Colonic mucosa (tissue), 4 donors: ENCODE data around the gene PCDH12. TPM values are rescaled to one million over a fixed set of nuclear protein-coding genes. Genes with fewer than 3 reads are reported as not detected.

Experiments
- DNase-seq: peaks from one replicate; pipeline ENCODE4 v3.0.0-alpha.2; 2020
- H3K27ac ChIP-seq: fragments of 200-600 bp; one replicate; pipeline ENCODE4 v1.8.0; 2021
- H3K27me3 ChIP-seq: fragments of 200-600 bp; one replicate; pipeline ENCODE4 v1.8.0; 2021
- H3K36me3 ChIP-seq: fragments of 200-600 bp; one replicate; pipeline ENCODE4 v1.8.0; 2021
- H3K4me1 ChIP-seq: fragments of 200-600 bp; one replicate; pipeline ENCODE4 v1.8.0; 2021; ENCODE audit warnings: mild to moderate bottlenecking
- H3K4me3 ChIP-seq: fragments of 200-600 bp; one replicate; pipeline ENCODE4 v1.8.0; 2021
- H3K9ac ChIP-seq, 2 donors: one replicate each; pipeline ENCODE4 v1.7.0; 2013; ENCODE audit warnings: control low read depth in 2 of 2, low read depth in 2 of 2, low read length in 2 of 2
- H3K9me3 ChIP-seq: fragments of 200-600 bp; one replicate; pipeline ENCODE4 v1.8.0; 2021
- intact Hi-C: fragments of 100-400 bp; cut with DNase I; formaldehyde crosslinking; loops from one replicate; pipeline ENCODE4 v1.14.1; 2022
- total RNA-seq, 2 donors: library from RNA; stranded (reverse); fragmentation: NEBNext Ultra II Directional in 1 of 2; extraction: Animal tissue kit (Norgen Biotek cat#: 25700) in 1 of 2; gene quantifications; one replicate each; pipeline ENCODE4 v1.2.1, GENCODE V29; 2021
- TF ChIP-seq, protein P1 (sequence below): fragments of 200-600 bp; IDR thresholded peaks from one replicate; pipeline ENCODE4 v1.8.0; 2022; ENCODE audit warnings: antibody characterized with exemption, mild to moderate bottlenecking
- donor health status: healthy.
- donor health status: DM: no; HTN: no; CAD: no.
- donor health status: DM: no; HTN: no; CAD: no.

Gene PCDH12
- total RNA-seq, 2 donors from 2014 or later = 1.1 to 1.3 TPM

DNA sequence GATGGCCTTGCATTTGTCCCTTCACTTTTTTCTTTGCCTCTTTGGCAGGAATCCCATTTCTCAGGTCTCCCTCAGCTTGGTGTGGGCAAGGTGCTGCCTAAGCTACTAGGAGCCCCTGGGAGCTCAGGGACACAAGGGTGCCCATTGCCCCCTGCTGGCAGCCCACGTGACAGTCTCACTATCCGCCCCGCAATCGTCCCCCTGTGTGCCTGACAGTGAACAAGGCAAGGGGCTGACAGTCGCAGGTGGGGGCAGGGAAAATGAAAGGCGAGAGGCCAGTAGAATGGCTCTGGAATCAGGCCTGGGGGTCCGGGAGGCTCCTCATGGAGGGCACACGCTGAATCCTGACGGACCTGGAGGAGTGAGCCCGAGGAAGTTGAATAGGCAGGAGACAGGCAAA lies 2.0 kb upstream of the PCDH12 start:
- Histone ChIP-seq H3K4me1 (no peaks in the 10 kb centered on the region), H3K27ac (no peak overlapping the region), H3K36me3 (no peaks in the 10 kb centered on the region), H3K27me3 (no peaks in the 10 kb centered on the region), H3K9ac (no peak overlapping the region), H3K4me3 (no peak overlapping the region), H3K9me3 (no peaks in the 10 kb centered on the region)
- TF ChIP-seq, protein P1, sequence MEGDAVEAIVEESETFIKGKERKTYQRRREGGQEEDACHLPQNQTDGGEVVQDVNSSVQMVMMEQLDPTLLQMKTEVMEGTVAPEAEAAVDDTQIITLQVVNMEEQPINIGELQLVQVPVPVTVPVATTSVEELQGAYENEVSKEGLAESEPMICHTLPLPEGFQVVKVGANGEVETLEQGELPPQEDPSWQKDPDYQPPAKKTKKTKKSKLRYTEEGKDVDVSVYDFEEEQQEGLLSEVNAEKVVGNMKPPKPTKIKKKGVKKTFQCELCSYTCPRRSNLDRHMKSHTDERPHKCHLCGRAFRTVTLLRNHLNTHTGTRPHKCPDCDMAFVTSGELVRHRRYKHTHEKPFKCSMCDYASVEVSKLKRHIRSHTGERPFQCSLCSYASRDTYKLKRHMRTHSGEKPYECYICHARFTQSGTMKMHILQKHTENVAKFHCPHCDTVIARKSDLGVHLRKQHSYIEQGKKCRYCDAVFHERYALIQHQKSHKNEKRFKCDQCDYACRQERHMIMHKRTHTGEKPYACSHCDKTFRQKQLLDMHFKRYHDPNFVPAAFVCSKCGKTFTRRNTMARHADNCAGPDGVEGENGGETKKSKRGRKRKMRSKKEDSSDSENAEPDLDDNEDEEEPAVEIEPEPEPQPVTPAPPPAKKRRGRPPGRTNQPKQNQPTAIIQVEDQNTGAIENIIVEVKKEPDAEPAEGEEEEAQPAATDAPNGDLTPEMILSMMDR = no peak
- DNase-seq = no peak
- intact Hi-C loops = loop anchor here (2.0 to 10.0 kb wide), 3 partner anchors 71 to 267 kb away; no protein-coding TSS in a partner anchor

DNA sequence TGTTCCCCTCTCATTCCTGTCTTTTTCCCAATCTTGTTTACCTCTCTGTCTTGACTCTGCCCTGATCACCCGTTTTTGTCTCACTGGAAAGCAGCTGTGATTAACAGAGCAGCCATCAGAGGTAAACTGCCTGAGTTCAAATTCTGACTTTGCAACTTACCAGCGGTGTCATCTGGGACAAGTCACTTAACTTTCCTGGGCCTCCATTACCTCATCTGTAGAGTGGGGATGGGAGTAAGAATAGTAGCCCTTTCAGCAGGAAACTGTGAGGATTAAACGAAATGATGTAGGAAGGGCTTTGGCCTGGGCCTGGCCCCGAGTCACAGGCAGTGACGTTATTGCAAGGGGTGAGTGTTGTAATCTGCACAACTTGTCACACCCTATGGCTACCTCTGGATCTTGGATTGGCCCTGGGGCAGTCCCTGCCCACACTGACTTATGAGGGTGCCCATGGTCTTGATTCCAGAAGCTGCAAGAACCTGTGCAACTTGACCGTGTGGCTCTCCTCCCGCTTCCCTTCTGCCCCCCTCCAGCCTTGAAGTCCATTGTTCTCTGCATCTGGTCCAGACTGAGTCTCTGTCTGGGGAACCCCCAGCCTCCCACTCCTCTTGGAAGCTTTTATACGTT lies 657 bp upstream of the PCDH12 start:
- H3K27me3 ChIP-seq = no peaks in the 10 kb centered on the region
- no peak overlapping the region for H3K4me3 ChIP-seq
- no peaks in the 10 kb centered on the region for H3K36me3 ChIP-seq
- H3K4me1 ChIP-seq = no peaks in the 10 kb centered on the region
- TF ChIP-seq, protein P1 = no peak
- H3K9ac ChIP-seq = no peak overlapping the region
- intact Hi-C loops = no loop called here
- DNase-seq = no peak
- no peaks in the 10 kb centered on the region for H3K9me3 ChIP-seq
- H3K27ac ChIP-seq = no peak overlapping the region

DNA sequence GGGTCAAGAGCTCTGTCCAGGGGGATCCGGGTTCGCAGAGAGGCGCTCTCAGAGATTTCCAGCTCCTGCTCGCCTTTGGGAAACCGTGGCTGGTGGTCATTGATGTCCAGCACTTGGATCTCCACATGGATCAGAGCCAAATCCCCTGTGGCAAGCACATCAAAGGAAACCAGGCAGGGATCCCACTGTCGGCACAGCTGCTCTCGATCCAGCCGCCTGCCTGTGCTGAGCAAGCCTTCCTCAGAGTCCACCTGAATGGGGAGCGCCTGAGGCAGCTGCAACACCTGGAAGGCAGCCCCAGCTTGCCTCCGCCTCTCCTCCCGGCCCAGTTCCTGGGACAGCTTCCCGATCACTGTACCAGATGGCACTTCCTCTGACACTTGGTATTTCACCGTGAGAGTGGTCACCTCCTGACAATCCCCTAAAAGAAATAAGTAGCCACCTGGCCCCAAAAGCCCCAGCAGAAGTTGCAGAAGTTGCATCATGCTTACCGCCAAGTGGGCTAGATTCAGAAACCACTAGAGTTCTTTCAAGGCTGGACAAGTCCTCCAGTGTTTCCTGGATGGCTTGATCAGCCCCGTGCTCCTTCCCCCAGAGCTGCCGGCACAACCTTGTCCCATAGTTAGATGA lies 520 bp downstream of the PCDH12 start:
- Histone ChIP-seq H3K4me1 (no peaks in the 10 kb centered on the region), H3K36me3 (no peaks in the 10 kb centered on the region), H3K27me3 (no peaks in the 10 kb centered on the region), H3K9ac (peak overlapping the region in 1 of 2 donors; percentile 12), H3K4me3 (no peak overlapping the region), H3K27ac (no peak overlapping the region), H3K9me3 (no peaks in the 10 kb centered on the region)
- no peak for DNase-seq
- TF ChIP-seq, protein P1 = no peak
- intact Hi-C loops = no loop called here

DNA sequence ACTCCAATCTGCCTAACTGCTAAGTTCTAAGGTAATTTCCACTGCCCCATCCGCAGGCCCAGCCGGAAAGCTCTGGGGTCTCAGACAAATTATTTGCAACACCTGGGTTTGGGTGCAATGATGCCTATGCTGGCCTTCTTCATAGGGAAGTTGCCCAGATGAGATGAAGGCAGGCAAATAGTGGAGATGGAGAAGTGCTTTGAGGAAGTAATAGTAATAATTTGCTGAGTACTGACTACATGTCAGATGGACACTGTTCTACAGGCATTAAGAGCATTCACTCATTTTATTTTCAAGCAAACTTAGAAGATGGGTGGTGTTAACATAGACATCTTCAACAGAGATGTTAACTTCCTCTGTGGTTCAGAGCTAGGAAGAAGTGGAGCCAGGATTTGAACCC lies 3.8 kb downstream of the PCDH12 start:
- Histone ChIP-seq H3K9me3 (no peaks in the 10 kb centered on the region), H3K27ac (no peak overlapping the region), H3K36me3 (no peaks in the 10 kb centered on the region), H3K4me1 (no peaks in the 10 kb centered on the region), H3K4me3 (no peak overlapping the region), H3K27me3 (no peaks in the 10 kb centered on the region), H3K9ac (no peak overlapping the region)
- intact Hi-C loops = no loop called here
- DNase-seq = no peak
- TF ChIP-seq, protein P1 = no peak

DNA sequence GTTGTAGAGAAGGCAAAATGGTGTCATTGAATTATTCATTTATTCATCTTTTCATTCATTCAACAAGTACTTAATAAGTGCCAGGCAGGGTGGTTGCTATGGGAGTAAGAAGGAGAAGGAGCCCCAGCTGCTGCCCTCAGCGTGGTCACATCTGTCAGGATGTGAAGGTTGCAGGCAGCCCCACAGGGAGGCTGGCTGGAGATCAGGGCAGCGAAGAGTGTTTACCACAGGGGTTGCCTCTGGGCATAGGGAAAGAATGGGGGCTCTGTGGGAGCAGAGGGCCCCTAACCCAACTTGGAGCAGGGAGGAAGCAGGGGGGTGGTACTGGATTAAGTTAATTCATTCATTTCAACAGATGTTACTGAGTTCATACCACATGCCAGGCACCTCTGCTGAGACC lies 6.0 kb downstream of the PCDH12 start:
- H3K36me3 ChIP-seq = no peaks in the 10 kb centered on the region
- no peaks in the 10 kb centered on the region for H3K9me3 ChIP-seq
- no peak overlapping the region for H3K9ac ChIP-seq
- H3K4me1 ChIP-seq = no peaks in the 10 kb centered on the region
- TF ChIP-seq, protein P1 = no peak
- no peak overlapping the region for H3K27ac ChIP-seq
- H3K4me3 ChIP-seq = no peak overlapping the region
- intact Hi-C loops = no loop called here
- H3K27me3 ChIP-seq = no peaks in the 10 kb centered on the region
- no peak for DNase-seq
